Measurements from ENCODE around the gene NEUROD2.
"Not testable (repeated sequence)": the region's sequence is repeated elsewhere in the genome, so short reads cannot be mapped to it uniquely, and the experiment has no call there.

Gene NEUROD2

DNA sequence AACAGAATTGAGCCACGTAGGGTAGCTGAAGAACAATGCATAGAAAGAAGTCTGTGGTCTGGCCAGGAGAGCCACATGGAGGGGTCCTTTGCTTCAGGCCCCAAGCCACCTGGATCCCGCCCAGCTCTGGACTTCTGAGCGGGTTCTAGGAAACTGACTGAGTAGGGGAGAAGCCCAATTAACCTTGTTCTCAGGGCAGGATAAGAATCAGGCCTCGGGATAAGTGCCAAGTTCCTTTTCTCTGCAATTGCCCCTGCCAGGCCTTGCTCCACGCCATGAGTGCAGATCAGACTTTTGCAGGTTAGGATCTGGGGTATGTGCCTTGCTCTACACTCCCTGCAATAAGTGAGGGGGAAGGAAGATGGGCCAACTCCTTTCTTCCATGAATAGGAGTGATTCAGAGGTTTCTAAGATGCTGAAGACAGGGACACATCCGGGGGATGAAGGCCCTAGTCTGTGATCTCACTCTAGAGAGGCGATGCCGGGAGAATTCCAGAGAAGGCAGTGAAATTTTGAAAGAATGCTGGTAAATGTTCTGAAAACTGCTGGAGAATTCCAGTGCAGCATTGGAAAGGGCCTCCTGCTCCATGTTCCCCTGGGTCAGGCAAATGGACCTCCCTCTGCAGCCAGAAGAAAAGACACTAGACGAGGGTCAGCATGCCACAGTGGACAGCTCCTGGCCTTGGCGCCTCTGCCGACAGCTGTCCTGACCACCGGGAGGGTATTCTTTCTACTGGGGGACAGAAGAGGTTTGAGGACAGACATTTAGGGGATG is 5.8 kb downstream of the NEUROD2 start:
- no peak for DNase-seq

DNA sequence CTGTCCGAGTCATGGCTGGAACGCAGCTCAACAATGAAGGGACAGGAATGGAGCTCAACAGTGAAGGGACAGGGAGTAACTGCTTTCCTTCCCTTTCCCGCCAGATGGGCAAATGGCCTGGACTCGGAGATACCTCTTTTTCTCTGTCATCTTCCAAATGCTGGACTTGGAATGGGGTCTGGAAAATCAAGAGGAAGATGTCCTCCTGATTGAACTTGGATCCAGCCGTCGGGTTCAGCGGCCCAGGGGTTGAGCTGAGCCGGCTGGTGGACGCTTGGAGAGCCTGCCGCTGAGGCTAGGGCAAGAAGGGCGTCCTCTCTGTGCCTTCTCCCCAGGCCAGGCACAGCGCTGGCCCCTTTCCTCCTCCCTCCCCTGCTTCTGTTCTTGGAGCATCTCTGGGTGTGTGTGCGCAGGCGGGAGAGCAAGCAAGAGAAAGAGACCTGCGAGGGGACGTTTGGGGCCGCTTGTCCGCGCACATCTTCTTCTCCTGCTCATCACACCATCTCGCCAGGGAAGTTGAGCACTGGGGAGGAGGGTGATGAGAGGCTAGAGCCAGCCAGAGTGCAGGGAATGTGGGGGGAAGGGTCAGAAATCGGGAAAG is 6.6 kb downstream of the NEUROD2 start:
- DNase-seq = no peak

DNA sequence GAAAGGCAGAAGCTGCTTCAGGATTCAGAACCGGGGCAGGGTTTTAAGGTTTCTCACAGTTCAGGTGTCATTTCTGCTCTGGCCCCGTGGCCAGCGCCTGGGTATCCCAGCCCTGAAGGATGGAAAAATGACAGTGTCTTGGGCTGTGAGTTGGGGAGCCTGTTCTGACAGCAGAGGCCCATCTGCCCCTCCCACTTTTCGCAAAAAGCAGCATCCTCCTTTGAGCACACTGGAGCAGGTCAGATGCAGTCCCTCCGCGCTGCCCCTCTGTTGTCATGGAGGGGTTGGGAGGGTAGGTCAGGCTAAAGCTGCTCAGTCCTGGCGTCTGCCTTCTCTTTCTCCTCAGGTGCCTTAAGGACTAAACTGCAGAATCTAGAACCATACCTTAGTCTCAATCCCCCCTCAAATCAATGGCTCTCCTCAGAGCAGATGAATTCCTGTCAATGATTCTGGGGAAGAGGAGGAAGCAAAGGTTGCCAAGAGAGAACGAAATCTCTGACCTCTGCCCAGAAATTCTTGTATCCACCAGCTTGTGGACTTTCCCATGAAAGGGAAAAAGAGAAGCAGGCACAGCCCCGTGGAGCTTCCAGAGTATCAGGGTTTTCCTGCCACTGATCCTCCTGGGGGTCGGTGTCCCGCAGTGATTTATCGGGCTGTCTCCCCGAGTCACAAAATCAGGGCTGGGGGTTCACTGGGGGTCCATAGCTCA is 7.3 kb downstream of the NEUROD2 start:
- DNase-seq = no peak

DNA sequence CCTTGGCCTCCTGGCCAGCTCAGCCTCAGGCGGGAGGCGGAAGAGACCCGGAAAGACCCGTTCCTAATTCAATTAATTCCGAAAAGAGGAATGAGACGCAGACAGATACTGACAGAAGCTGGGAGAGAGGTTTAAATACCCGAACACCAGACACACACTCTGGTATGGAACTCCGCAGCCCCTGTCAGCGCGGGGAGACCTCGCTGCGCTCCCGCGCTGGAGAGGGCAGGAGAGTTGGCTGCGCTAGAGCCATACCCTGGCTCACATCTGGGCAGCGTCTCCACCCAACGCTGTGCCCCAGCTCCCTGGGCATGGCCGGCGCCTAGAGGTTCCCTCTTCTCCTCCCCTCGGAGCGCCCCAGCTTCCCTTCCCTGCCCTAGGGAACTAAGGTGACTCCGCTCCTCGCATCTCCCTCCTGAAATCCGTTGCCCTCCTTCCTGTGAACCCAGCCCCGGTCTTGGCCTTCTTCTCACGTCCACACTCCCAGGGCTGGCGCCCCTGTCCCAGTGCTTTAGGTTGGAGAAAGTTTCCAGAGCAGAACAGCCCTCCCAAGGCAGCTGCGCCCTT is 8.0 kb downstream of the NEUROD2 start:
- DNase-seq = no peak

DNA sequence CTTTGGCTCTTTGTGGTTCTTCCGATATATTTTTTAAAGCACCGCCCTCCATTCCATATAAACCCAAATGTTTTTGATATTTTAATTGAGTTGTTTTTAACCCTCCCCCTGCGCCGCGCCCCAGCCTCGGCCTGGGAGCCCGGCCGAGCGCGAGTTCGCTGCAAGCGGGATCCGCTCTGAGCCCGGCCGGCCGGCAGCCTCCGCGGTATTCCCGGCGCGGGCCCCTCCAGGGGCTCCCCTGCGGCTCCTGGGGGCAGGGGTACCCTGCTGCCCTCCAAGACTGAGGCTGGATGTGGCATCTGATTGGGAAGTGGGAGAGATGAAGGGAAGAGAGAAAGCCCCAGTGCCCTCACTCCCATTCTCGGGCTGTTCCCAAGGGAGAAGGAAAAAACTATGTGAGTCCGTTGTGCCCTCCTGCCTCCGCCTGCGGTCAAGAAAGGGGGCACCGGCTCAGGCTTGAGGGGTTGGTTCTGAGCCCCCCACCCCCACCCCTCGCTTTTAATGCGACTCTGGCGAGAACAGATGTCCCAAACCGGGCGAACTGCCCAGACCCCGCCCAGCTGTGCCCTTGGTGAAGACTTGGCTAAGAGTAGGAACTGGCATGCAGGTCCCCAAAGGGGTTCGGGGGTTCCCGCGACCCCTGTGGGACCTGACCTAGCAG is 8.6 kb downstream of the NEUROD2 start:
- no peak for DNase-seq

DNA sequence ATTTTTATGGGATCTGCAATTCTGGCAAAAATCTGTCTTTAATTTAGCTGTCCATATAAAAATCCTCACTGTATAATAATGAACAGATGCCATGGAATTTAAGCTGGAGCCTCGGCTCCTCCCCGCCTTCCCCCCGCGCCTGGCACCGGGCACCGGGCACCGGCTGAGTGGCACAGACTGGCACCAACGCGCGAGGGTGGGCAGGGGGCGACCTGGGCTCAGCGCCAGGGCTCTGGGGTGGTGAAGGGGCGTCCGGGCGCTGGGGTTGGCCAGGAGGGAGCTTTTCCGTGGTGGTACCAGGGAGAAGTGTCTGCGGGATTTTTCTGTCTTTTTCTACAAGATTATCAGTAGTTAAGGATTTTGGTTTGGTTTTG is 9.1 kb downstream of the NEUROD2 start:
- DNase-seq = no peak

DNA sequence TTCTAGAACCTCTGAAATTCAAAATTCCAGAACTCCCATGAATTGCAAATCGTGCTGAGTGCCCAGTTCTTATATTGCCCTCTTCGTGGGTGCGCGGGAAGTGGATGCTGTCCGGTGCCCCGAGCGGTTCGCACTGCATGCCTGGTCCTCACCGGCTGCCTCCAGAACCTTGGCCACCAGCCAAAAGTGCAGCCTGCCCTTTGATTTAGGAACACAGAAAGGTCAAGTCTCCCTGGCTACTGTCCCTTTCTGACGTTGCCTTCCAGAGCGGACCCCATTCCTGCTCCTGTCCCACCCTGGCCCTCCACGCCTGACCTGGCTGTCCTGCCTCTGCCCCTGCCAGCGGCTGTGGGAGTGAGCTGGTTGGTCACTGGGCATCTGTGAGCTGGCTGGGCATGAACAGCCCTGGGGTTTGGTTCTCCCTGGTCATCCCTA is 9.7 kb downstream of the NEUROD2 start:
- no peak for DNase-seq

DNA sequence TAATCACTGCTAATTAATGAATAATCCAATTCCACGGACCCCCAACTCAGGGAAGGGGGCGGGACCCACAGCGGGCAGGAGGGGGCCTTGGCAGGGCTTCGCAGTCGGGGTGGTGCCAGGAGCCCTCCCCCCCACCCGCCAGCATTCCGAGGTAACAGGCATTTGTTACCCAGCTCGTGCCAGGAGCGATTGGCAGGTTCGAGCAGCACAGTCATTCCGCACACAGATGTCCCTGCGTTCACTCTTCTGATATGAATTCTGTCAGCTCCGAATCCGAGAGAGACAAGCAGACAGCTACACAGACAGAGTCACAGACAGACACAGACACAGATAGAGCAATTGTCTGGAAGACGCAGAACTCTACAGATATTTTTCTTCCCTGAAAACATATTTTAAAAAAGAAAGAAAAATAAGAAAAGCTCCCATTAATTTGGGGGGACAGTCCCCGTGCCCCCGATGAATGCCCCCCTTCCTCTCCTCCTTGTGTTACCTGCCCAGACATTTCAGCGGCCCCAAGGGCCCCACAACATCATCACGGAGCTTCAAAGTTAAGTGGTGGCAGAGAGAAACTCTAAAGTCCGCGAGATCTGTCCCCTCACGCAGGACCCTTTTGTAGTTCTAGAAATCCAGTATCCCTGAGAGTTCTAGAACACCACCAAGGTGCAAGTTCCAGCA is 10.2 kb downstream of the NEUROD2 start:
- no peak for DNase-seq

DNA sequence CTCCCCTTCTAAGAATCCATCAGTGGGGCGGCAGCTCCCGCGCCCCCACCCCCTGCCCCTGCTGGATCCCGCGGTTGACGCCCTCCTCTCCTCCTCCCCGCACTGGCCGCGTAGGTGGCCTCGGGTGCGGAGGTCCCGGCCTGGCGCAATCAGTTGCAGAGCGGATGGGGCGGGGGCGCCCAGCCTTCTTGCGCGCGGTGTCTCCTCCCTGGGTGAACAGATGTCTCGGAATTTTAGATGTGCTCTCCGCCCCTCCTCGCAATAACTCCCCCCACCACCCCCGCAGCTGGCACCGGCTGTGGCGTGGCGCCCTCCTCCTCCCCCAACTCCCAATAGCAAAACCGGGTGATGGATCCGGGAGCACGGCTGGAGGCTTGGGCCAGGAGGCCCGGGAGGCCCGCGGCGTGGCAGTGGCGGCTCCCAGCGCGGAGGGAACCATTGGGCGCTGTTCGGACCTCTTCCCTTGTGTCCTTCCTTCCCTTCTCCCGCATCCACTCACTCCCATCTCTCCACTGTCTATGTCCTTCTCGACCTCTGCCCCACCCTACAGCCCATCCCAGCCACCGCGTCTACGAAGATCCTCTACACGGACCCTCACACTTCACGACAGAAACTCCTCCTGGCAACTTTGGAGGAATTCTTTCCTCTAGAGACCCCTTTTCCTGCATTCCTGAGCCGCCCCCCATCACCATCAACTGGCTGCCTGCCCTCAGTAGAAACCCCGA is 11.0 kb downstream of the NEUROD2 start:
- DNase-seq = no peak

DNA sequence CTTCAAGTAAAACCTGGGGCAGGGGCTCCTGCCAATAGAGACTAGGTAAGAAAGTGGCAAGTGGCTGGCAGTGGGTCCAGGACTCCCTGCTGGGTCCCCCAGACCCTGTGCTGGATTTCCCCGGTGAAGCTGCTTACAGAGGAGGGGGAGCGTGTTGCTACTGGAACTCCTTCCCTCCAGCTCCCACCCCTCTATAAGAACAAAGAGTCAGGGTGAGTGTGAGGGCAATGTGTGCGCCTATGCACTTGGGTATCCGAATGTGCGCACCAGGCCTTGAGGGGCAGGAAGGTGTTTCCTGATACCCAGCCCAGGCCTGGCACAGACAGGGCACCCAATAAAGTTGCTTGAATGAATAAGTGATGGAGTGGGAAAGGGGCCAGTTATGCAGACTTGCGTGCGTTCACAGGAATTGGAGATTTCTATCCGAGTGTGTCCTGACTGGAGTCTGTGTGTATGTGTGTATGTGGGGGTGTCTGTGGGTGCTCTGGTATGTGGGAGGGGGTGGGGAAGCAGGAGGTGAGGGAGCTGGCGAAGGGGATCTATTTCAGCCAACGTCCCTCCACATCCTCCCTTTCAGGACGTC is 11.7 kb downstream of the NEUROD2 start:
- no peak for DNase-seq

DNA sequence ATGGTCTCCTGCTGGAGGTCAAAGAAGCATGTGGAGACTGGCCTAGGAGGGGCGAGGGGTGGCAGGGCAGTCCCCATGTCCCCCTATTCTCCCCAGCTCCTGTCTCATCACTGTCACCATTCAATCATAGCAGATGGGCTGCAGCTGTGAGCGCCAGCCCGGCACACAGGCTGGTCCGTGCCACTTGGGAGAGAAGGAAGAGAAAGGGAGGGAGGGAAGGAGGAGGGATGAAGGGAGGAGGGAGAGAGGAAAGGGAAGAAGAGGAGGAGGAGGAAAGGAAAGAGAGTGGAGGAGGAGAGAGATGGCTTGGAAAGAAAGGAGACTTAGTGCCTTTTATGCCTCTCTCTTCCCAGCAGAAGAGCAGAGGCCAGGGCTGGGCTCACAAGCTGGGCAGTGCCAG is 12.4 kb downstream of the NEUROD2 start:
- no peak for DNase-seq

DNA sequence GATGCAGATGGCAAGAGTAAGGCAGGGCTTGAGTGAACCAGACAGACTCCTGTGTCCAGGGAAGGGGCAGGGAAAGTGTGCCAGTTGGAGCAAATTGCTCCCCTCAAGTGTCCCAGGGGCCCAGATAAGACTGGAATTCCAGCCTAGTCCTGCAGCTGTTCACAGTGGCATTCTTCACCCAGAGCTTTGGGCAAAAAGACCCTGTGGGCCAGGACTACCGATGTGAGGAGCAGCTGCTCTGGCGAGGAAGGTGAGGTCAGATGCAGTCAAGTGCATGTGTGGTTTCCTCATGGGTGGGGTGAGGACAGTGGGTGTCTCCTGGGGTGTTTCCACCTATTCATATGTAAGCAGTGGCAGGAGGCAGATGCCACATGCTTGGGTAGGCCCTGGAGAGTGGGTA is 14.3 kb downstream of the NEUROD2 start:
- no peak for DNase-seq

DNA sequence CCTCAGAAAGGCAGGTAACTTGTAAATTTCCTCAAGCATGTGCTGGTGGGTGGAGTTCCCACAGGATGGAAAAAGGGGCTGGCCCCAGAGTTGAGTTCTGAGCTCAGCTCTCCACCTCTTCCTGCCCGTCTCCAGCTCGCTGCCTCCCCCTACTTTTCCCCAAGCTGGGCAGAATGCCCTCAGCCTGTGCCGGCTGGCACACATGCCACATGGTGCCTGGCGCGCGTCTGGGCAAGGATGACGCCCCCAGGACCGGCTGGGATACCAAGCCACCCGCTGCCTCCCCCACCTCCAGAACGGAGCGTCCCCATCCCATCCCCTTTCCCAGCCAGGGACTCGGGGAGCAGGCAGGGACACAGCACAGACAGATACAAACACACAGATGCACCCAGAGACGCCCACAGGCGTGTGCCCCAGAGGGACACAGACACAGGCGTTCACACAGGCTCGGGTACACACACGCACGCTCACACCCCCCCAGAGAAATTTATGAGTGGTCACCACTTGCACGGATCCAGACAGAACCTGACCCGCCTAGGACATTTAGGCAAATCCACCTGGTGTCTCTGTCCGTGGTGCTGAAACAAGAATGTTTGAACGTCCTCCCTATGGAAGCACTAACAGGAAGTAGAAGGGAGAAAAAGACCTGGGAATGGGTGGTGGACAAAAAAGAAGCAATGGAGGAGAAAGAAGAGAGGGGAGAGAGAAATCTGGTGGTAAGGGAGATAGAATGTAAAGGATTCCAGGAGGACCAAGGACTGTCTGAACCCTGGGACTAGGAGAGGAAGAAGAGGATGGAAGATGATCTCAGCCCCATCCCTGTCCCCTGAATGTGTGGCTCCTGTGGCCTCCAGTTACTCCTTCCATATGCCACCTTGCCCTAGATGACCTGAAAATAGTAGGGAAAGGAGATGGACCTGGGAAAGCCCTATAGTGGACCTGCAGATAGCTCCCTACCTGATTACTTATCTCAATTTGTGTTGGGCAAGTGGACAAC is 15.5 kb downstream of the NEUROD2 start:
- DNase-seq = peak; percentile 42

DNA sequence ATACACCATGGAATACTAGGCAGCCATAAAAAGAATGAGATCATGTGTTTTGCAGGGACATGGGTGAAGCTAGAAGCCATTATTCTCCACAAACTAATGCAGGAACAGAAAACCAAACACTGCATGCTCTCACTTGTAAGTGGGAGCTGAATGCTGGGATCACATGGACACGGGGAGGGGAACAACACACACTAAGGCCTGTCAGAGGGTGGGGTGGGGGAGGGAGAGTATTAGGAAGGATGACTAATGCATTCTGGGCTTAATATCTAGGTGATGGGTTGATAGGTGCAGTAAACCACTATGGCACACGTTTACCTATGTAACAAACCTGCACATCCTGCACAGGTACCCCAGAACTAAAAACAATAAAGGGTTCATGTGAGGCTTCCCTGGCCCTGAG is 17.5 kb downstream of the NEUROD2 start:
- DNase-seq = not testable (repeated sequence)

DNA sequence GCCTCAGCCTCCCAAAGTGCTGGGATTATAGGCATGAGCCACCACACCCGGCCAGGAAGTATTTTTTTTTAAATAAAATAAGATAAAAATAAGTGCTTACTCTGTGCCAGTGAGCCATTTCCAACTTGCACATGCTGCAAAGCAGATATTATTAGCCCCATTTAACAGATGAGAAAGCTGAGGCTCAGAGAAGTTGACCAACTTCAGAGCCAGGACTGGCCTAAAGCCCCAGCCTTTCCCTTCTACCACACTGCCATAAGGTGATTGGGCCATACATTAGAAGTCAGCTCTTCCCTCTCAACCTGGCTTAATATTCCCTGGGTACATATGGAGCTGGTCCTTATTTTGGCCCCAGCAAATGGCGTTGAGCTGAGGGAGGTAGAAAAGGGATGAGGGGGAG is 25.1 kb downstream of the NEUROD2 start:
- DNase-seq = no peak

DNA sequence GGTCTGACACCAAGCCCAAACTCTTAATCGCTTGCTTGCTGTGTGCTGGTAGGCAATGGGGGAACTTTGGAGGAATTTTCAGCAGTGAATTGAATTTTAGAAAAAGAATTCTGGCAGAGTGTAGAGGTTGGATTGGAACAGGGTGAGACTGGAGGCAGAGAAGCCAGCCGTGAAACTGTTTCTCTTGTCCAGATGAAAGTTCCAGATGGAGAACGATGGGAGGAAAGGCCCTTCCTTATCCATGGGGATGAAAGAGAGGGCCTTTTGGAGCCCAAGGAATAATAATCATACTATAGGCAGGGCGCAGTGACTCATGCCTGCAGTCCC is 26.0 kb downstream of the NEUROD2 start:
- no peak for DNase-seq

DNA sequence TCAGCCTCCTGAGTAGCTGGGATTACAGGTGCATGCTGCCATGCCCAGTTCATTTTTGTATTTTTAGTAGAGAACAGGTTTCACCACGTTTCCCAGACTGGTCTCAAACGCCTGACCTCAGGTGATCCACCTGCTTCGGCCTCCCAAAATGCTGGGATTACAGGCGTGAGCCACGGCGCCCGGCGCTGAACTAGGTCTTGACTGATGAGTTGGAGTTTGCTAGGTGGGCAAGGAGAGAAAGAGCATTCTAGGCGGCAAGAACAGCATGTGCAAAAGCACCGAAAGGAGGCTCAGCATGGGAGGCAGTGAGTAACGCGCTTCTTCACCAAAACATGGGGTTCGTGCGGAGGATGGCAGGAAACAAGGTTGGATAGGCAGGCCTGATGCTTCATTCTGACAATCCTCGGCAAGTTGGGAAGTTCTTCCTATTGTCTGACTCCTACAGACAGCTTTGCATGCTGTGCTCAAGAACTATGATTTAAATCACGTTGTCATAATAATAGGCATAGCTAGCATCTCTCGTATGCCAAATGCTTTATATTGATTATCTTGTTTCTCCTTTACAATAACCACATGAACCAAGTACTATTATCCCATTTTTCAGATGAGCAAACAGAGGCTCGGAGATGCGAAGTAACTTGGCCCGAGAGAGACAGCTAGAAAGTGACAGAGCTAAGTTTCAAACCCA is 26.5 kb downstream of the NEUROD2 start:
- DNase-seq = no peak

DNA sequence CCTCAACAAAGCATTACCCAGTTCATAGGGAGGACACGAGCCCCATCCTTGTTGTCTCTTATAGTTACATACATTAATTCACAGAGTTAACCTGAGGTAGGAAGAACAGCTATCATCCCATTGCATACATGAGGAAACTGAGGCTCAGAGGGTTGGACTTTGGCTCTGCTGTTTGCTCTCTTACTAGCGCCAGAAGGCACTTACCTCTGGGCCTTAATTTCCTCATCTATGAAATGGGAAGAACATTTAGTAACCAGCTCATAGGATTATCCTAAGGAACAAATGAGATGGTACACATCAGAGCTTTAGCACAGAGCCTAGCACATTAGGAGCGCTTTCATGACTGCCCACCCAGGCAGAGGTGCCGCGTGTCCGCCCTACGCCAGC is 27.6 kb downstream of the NEUROD2 start:
- DNase-seq = no peak

DNA sequence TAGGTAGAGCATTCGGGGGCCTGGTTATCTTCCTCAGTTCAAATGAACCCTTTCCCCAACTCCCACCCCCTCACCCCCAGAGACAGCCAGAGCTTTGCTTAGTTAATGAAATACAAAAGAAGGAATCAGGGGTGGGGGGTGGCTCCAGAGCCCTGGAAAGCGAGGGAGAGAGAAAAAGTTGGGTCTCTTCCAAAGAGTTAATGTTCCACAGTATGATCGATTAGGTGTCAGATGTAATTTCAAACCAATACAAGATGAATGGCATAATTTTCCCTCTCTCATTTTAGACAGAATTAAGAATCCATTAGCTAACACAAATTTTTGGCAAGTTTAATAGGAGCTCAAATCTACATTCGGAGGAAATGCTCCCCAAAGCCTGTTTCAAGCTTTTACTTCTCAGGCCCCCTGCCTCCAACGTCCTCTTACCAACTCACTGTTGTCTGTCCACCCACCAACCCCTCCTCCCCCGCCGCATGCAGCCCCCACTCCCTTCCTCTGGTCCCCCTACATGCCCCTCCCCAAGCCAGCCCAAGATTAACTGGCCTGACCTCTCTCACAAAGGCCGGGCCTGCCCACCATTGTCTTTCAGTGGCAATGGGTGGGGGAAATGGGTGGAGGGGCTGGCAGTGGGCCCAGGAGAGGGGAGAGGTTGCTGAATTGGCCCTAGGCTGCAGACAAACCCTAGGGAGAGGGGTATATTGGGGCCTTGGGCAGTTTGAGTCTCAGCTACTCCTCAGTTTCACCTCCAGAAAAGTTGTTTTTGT is 28.2 kb downstream of the NEUROD2 start:
- DNase-seq = no peak

Measured in fibroblast of skin of right quadriceps (primary cell).